ENCODE data around the gene CCDC30. TPM values are rescaled to one million over a fixed set of nuclear protein-coding genes. Genes with fewer than 3 reads are reported as not detected.

CCDC30 gene
- total RNA-seq, 1 experiment from 2014 or later = 4.4 TPM

GRCh38 chr1:42592811-42593210 lies 129.7 kb downstream of the CCDC30 start:
- Mint-ChIP-seq H3K9me3 (ENCODE audit: low read depth, unreplicated experiment) (peaks cover 5% of the 10 kb centered on the region), H3K27me3 (ENCODE audit: unreplicated experiment) (no peaks in the 10 kb centered on the region), H3K36me3 (ENCODE audit: insufficient read depth, unreplicated experiment) (no peaks in the 10 kb centered on the region), H3K4me1 (ENCODE audit: low read depth, unreplicated experiment) (peaks cover 5% of the 10 kb centered on the region), H3K27ac (ENCODE audit: unreplicated experiment) (no peak overlapping the region), H3K4me3 (ENCODE audit: low read depth, unreplicated experiment) (no peak overlapping the region)
- BruUV-seq (replicated peaks) = no TSS peak
- CTCF ChIA-PET = no interaction called here
- intact Hi-C loops (cut with micrococcal nuclease; ENCODE audit: unreplicated experiment) = no loop called here
- TF ChIP-seq CTCF (IDR thresholded peaks at IDR 0.05; ENCODE audit: unreplicated experiment) = no peak
- DNase-seq = no peak

- no peak overlapping the region for H3K4me3 Mint-ChIP-seq (ENCODE audit: low read depth, unreplicated experiment)
- intact Hi-C loops (cut with micrococcal nuclease; ENCODE audit: unreplicated experiment) = no loop called here
- TF ChIP-seq CTCF (IDR thresholded peaks at IDR 0.05; ENCODE audit: unreplicated experiment) = no peak
- no peak for DNase-seq
- H3K36me3 Mint-ChIP-seq (ENCODE audit: insufficient read depth, unreplicated experiment) = no peaks in the 10 kb centered on the region
- peaks cover 5% of the 10 kb centered on the region for H3K4me1 Mint-ChIP-seq (ENCODE audit: low read depth, unreplicated experiment)
- H3K27ac Mint-ChIP-seq (ENCODE audit: unreplicated experiment) = no peak overlapping the region
- no peaks in the 10 kb centered on the region for H3K27me3 Mint-ChIP-seq (ENCODE audit: unreplicated experiment)
- no TSS peak for BruUV-seq (replicated peaks)
- H3K9me3 Mint-ChIP-seq (ENCODE audit: low read depth, unreplicated experiment) = no peaks in the 10 kb centered on the region
- CTCF ChIA-PET = no interaction called here
Observed at GRCh38 chr1:42593486-42594100, 130.5 kb downstream of the CCDC30 start.

- no TSS peak for BruUV-seq (replicated peaks)
- Mint-ChIP-seq H3K9me3 (ENCODE audit: low read depth, unreplicated experiment) (peaks cover 9% of the 10 kb centered on the region), H3K4me1 (ENCODE audit: low read depth, unreplicated experiment) (no peaks in the 10 kb centered on the region), H3K27me3 (ENCODE audit: unreplicated experiment) (peaks cover 33% of the 10 kb centered on the region), H3K36me3 (ENCODE audit: insufficient read depth, unreplicated experiment) (no peaks in the 10 kb centered on the region), H3K4me3 (ENCODE audit: low read depth, unreplicated experiment) (no peak overlapping the region), H3K27ac (ENCODE audit: unreplicated experiment) (no peak overlapping the region)
- intact Hi-C loops (cut with micrococcal nuclease; ENCODE audit: unreplicated experiment) = no loop called here
- CTCF ChIA-PET = interaction anchor here (0.8 kb wide), 1 partner anchor 1316 kb away, joined by 3 read pairs; no protein-coding TSS in a partner anchor
- TF ChIP-seq CTCF (IDR thresholded peaks at IDR 0.05; ENCODE audit: unreplicated experiment) = no peak
- no peak for DNase-seq
Observed at GRCh38 chr1:42601472-42601871, 138.4 kb downstream of the CCDC30 start.

- no peak for TF ChIP-seq CTCF (IDR thresholded peaks at IDR 0.05; ENCODE audit: unreplicated experiment)
- Mint-ChIP-seq H3K36me3 (ENCODE audit: insufficient read depth, unreplicated experiment) (no peaks in the 10 kb centered on the region), H3K4me1 (ENCODE audit: low read depth, unreplicated experiment) (no peaks in the 10 kb centered on the region), H3K9me3 (ENCODE audit: low read depth, unreplicated experiment) (no peaks in the 10 kb centered on the region), H3K4me3 (ENCODE audit: low read depth, unreplicated experiment) (no peak overlapping the region), H3K27ac (ENCODE audit: unreplicated experiment) (no peak overlapping the region), H3K27me3 (ENCODE audit: unreplicated experiment) (no peaks in the 10 kb centered on the region)
- intact Hi-C loops (cut with micrococcal nuclease; ENCODE audit: unreplicated experiment) = no loop called here
- no peak for DNase-seq
- CTCF ChIA-PET = interaction anchor here (0.7 kb wide), 1 partner anchor 17 kb away, joined by 4 read pairs; no protein-coding TSS in a partner anchor
- no TSS peak for BruUV-seq (replicated peaks)
Observed at GRCh38 chr1:42613803-42614131, 150.7 kb downstream of the CCDC30 start.

Data from Calu3 (cell line).